CD4-positive, alpha-beta T cell (primary cell): ENCODE measurements around the gene NSD2. TPM values are rescaled to one million over a fixed set of nuclear protein-coding genes. Genes with fewer than 3 reads are reported as not detected.
A peak's percentile ranks its signal among the peaks of the same experiment; 100 is the strongest.

Experiments
- ATAC-seq: fragments of 200-7000 bp; cut with Tn5 transposase; one replicate; pipeline ENCODE4 v1.10.0; 2022; ENCODE audit warnings: mild to moderate bottlenecking; ENCODE audit not compliant: poor library complexity
- CTCF ChIA-PET: fragments of 350-600 bp; sonication (Branson Sonifier 250); formaldehyde crosslinking; loops from one replicate; lab custom pipeline; 2021; ENCODE audit warnings: antibody characterized with exemption, inconsistent platforms; lab: Charles Lee
- POLR2A ChIA-PET: fragments of 350-600 bp; sonication (Branson Sonifier 250); formaldehyde crosslinking; loops from one replicate; lab custom pipeline; 2021; ENCODE audit warnings: antibody characterized with exemption, inconsistent platforms; lab: Charles Lee
- DNase-seq, 14 experiments: peaks; one replicate each; pipeline ENCODE4 v3.0.0-alpha.2; 2013 to 2020; ENCODE audit warnings: mixed read lengths in 2 of 14
- H3K27ac ChIP-seq, 2 donors: one replicate each; pipeline versions ENCODE4 v1.5.1 to v1.7.0; 2013; ENCODE audit warnings: low read length in 2 of 2, low read depth in 1 of 2, mild to moderate bottlenecking in 1 of 2
- H3K27me3 ChIP-seq, 2 experiments: 1 replicate in 1 of 2; 2 replicates in 1 of 2; pipeline versions ENCODE4 v1.6.1 to v1.7.0; 2013; ENCODE audit warnings: low read length in 2 of 2, control low read depth in 1 of 2, mild to moderate bottlenecking in 1 of 2, moderate library complexity in 1 of 2; ENCODE audit not compliant: insufficient read depth in 2 of 2, control insufficient read depth in 1 of 2
- H3K36me3 ChIP-seq: one replicate; pipeline ENCODE4 v1.6.1; 2013; ENCODE audit warnings: low read length, control low read depth; ENCODE audit not compliant: insufficient read depth
- H3K4me1 ChIP-seq: one replicate; pipeline ENCODE4 v1.6.1; 2013; ENCODE audit warnings: low read length, control low read depth; ENCODE audit not compliant: insufficient read depth
- H3K4me3 ChIP-seq: one replicate; pipeline ENCODE4 v1.5.1; 2013; ENCODE audit warnings: mild to moderate bottlenecking, low read length, moderate library complexity
- H3K9me3 ChIP-seq, 2 experiments: 1 replicate in 1 of 2; 2 replicates in 1 of 2; pipeline versions ENCODE4 v1.6.1 to v1.7.0; 2013; ENCODE audit warnings: low read length in 2 of 2, mild to moderate bottlenecking in 2 of 2, control low read depth in 1 of 2, moderate library complexity in 1 of 2; ENCODE audit not compliant: control insufficient read depth in 1 of 2, insufficient read depth in 1 of 2
- H3K27ac Mint-ChIP-seq: one replicate; pipeline ENCODE4 v1.8.0; 2020; ENCODE audit warnings: mixed read lengths
- H3K27me3 Mint-ChIP-seq: one replicate; pipeline ENCODE4 v1.8.0; 2021; ENCODE audit warnings: mixed read lengths
- H3K36me3 Mint-ChIP-seq: one replicate; pipeline ENCODE4 v1.8.0; 2021; ENCODE audit warnings: low read depth, mixed read lengths
- H3K4me1 Mint-ChIP-seq: one replicate; pipeline ENCODE4 v1.8.0; 2021; ENCODE audit warnings: low read depth, mixed read lengths
- H3K4me3 Mint-ChIP-seq: one replicate; pipeline ENCODE4 v1.8.0; 2020; ENCODE audit warnings: mild to moderate bottlenecking, mixed read lengths
- H3K9me3 Mint-ChIP-seq: one replicate; pipeline ENCODE4 v1.8.0; 2020; ENCODE audit warnings: mixed read lengths
- CTCF ChIP-seq: fragments of 200-600 bp; IDR thresholded peaks from one replicate; pipeline ENCODE4 v1.8.0; 2022; ENCODE audit warnings: antibody characterized with exemption, mild to moderate bottlenecking
- intact Hi-C, 2 experiments: fragments of 100-400 bp; cut with DNase I in 1 of 2; cut with micrococcal nuclease in 1 of 2; formaldehyde crosslinking; loops; one replicate each; pipeline versions ENCODE4 v1.15.1 to v1.9.0; 2023 to 2025; cut with DNase I, micrococcal nuclease
- total RNA-seq, 174 experiments: library from RNA in 2 of 174; stranded (reverse) in 2 of 174; gene quantifications; one replicate each; pipeline ENCODE4 v1.2.3 and lab custom pipeline; 2021 to 2026

The NSD2 gene
- total RNA-seq, 2 experiments from 2014 or later = 42.4 to 45.8 TPM

- Mint-ChIP-seq H3K4me1 (peaks cover 39% of the 10 kb centered on the region), H3K9me3 (no peaks in the 10 kb centered on the region), H3K4me3 (no peak overlapping the region), H3K27me3 (no peaks in the 10 kb centered on the region), H3K36me3 (peaks cover 18% of the 10 kb centered on the region), H3K27ac (no peak overlapping the region)
- ATAC-seq (no peak), DNase-seq (no peak)
- Histone ChIP-seq H3K36me3 (peaks cover 21% of the 10 kb centered on the region), H3K27me3 (no peaks in the 10 kb centered on the region), H3K4me3 (no peak overlapping the region), H3K27ac (no peak overlapping the region), H3K4me1 (peaks cover 19% of the 10 kb centered on the region), H3K9me3 (no peaks in the 10 kb centered on the region)
- TF ChIP-seq CTCF = no peak
- POLR2A ChIA-PET = no interaction called here
- CTCF ChIA-PET = interaction anchor here (1.0 kb wide), 1 partner anchor 49 kb away, joined by 3 read pairs; no protein-coding TSS in a partner anchor
- intact Hi-C loops = loop anchor here in 1 of 2 experiments (10.0 kb wide), 3 partner anchors 165 to 1225 kb away; partner anchors contain the start of genes FAM53A, GAK, HTT and HTT-AS
These were observed 20.9 kb upstream of the NSD2 start for GRCh38 chr4:1850276-1850675.

- H3K27ac ChIP-seq = no peak overlapping the region
- no peak overlapping the region for H3K4me3 Mint-ChIP-seq
- H3K27ac Mint-ChIP-seq = peak overlapping the region; percentile 47
- H3K36me3 Mint-ChIP-seq = peaks cover 18% of the 10 kb centered on the region
- intact Hi-C loops = loop anchor here in 1 of 2 experiments (10.0 kb wide), 3 partner anchors 166 to 1224 kb away; partner anchors contain the start of genes FAM53A, GAK, HTT and HTT-AS
- ChIA-PET CTCF (interaction anchor here (1.0 kb wide), 1 partner anchor 48 kb away, joined by 3 read pairs; no protein-coding TSS in a partner anchor), POLR2A (no interaction called here)
- H3K9me3 Mint-ChIP-seq = no peaks in the 10 kb centered on the region
- peaks cover 21% of the 10 kb centered on the region for H3K4me1 ChIP-seq
- H3K27me3 Mint-ChIP-seq = no peaks in the 10 kb centered on the region
- H3K9me3 ChIP-seq = no peaks in the 10 kb centered on the region
- H3K27me3 ChIP-seq = no peaks in the 10 kb centered on the region
- H3K4me3 ChIP-seq = no peak overlapping the region
- DNase-seq = no peak
- ATAC-seq = no peak
- no peak for TF ChIP-seq CTCF
- H3K4me1 Mint-ChIP-seq = peaks cover 39% of the 10 kb centered on the region
- peaks cover 16% of the 10 kb centered on the region for H3K36me3 ChIP-seq
These were observed 20.0 kb upstream of the NSD2 start for GRCh38 chr4:1851160-1851559.

GRCh38 chr4:1851575-1852410 lies 19.4 kb upstream of the NSD2 start:
- intact Hi-C loops = loop anchor here in 1 of 2 experiments (10.0 kb wide), 3 partner anchors 167 to 1223 kb away; partner anchors contain the start of genes FAM53A, GAK, HTT and HTT-AS
- POLR2A ChIA-PET = no interaction called here
- Histone ChIP-seq H3K27me3 (no peaks in the 10 kb centered on the region), H3K9me3 (no peaks in the 10 kb centered on the region), H3K36me3 (peaks cover 9% of the 10 kb centered on the region), H3K4me3 (no peak overlapping the region), H3K27ac (no peak overlapping the region), H3K4me1 (peaks cover 24% of the 10 kb centered on the region)
- H3K27ac Mint-ChIP-seq = peak overlapping the region; percentile 20
- peaks cover 40% of the 10 kb centered on the region for H3K4me1 Mint-ChIP-seq
- no peaks in the 10 kb centered on the region for H3K9me3 Mint-ChIP-seq
- CTCF ChIA-PET = no interaction called here
- no peaks in the 10 kb centered on the region for H3K27me3 Mint-ChIP-seq
- ATAC-seq (no peak), DNase-seq (no peak)
- H3K36me3 Mint-ChIP-seq = peaks cover 12% of the 10 kb centered on the region
- H3K4me3 Mint-ChIP-seq = peak overlapping the region; percentile 4
- TF ChIP-seq CTCF = no peak
